Upper lobe of left lung (tissue), 4 donors: ENCODE results near the gene MCF2L2.

Experiments used
- CTCF ChIP-seq, 6 experiments: fragments of 450-650 bp in 4 of 6; fragments of 200-600 bp in 2 of 6; sonication (generic) in 2 of 6; IDR thresholded peaks; one replicate each; pipeline ENCODE4 v1.5.1; 2016 to 2019; ENCODE audit warnings: antibody characterized with exemption in 6 of 6
- EP300 ChIP-seq, 4 donors: sonication (generic); formaldehyde crosslinking; IDR thresholded peaks; one replicate each; pipeline ENCODE4 v1.5.1; 2017; ENCODE audit warnings: antibody characterized with exemption in 4 of 4, control low read depth in 2 of 4
- POLR2AphosphoS5 ChIP-seq, 2 donors: sonication (generic); formaldehyde crosslinking; IDR thresholded peaks; one replicate each; pipeline ENCODE4 v1.5.1; 2017; ENCODE audit warnings: antibody characterized with exemption in 2 of 2

- TF ChIP-seq POLR2AphosphoS5 (IDR thresholded peaks at IDR 0.05) = no peak
- TF ChIP-seq CTCF (IDR thresholded peaks at IDR 0.05) = no peak
- peak in 2 of 4 donors; percentile 12 to 24 for TF ChIP-seq EP300 (IDR thresholded peaks at IDR 0.05)
These were observed 217.5 kb downstream of the MCF2L2 start for GRCh38 chr3:183210862-183211341.
